ENCODE measurements around the gene GCNT4.

DNA sequence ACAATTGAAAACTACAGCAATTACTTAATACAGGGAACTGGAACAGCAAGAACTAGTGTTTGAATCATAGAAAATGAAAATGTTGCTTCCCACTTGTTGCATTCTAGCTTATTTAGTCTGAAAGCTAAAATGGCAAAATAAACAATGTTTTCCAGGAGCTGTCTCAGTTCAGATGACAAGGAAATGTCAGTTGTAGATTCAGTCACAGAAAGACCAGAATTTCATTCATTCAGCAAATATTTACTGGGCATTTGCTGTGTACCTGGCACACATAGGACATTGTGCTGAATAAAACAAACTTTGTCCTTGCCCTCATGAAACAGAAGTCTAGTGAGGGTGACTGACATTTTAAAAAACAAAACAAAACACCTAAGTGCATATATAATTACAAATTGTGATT is 41.5 kb downstream of the GCNT4 start:
- TF ChIP-seq, protein P1, sequence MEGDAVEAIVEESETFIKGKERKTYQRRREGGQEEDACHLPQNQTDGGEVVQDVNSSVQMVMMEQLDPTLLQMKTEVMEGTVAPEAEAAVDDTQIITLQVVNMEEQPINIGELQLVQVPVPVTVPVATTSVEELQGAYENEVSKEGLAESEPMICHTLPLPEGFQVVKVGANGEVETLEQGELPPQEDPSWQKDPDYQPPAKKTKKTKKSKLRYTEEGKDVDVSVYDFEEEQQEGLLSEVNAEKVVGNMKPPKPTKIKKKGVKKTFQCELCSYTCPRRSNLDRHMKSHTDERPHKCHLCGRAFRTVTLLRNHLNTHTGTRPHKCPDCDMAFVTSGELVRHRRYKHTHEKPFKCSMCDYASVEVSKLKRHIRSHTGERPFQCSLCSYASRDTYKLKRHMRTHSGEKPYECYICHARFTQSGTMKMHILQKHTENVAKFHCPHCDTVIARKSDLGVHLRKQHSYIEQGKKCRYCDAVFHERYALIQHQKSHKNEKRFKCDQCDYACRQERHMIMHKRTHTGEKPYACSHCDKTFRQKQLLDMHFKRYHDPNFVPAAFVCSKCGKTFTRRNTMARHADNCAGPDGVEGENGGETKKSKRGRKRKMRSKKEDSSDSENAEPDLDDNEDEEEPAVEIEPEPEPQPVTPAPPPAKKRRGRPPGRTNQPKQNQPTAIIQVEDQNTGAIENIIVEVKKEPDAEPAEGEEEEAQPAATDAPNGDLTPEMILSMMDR (IDR thresholded peaks at IDR 0.05; ENCODE audit: insufficient read depth, low read depth, low read length), result no peak
- no peak for TF ChIP-seq EZH2 (IDR thresholded peaks at IDR 0.05; ENCODE audit: insufficient read depth, low read length)

All from astrocyte (in vitro differentiated cells and primary cell).